MM.1S (cell line): ENCODE results near the gene NFILZ.

ENCODE experiments used
- CTCF ChIP-seq: fragments of 300-600 bp; sonication (generic); IDR thresholded peaks from 2 replicates; pipeline ENCODE4 v1.5.1; 2016; ENCODE audit warnings: antibody characterized with exemption, low read length, mixed read lengths
- EZH2 ChIP-seq: fragments of 300-600 bp; sonication (generic); optimal IDR thresholded peaks from 2 replicates; pipeline ENCODE3; 2017; ENCODE audit warnings: low read depth, mild to moderate bottlenecking, antibody characterized with exemption, low read length, mixed read lengths
- EZH2phosphoT487 ChIP-seq: fragments of 300-600 bp; sonication (generic); IDR thresholded peaks from 2 replicates; pipeline ENCODE4 v1.6.1; 2018; ENCODE audit warnings: antibody characterized with exemption, low read length

GRCh38 chr19:8659905-8660304 is 29.5 kb downstream of the NFILZ start:
- TF ChIP-seq CTCF (no peak), EZH2 (no peak), EZH2phosphoT487 (no peak)
